WTC11 (cell line): ENCODE results near the gene ZBTB44.

Experiments used
- AFF4 ChIP-seq: sonication (generic); formaldehyde crosslinking; IDR thresholded peaks from 2 replicates; pipeline ENCODE4 v1.8.1; 2023; ENCODE audit warnings: mild to moderate bottlenecking, missing genetic modification reagents, borderline replicate concordance
- CTCF ChIP-seq: fragments of 200-600 bp; IDR thresholded peaks from 2 replicates; pipeline ENCODE4 v1.8.0; 2022; ENCODE audit warnings: antibody characterized with exemption
- FOXP4 ChIP-seq: sonication (generic); formaldehyde crosslinking; IDR thresholded peaks from 2 replicates; pipeline ENCODE4 v1.8.0; 2022; ENCODE audit warnings: mild to moderate bottlenecking, missing genetic modification reagents
- JUN ChIP-seq: sonication (generic); formaldehyde crosslinking; IDR thresholded peaks from 2 replicates; pipeline ENCODE4 v1.8.0; 2023; ENCODE audit warnings: mild to moderate bottlenecking, missing genetic modification reagents
- RELA ChIP-seq: sonication (generic); formaldehyde crosslinking; IDR thresholded peaks from 2 replicates; pipeline ENCODE4 v1.8.1; 2022; ENCODE audit warnings: missing genetic modification reagents, mild to moderate bottlenecking, borderline replicate concordance
- SMAD4 ChIP-seq: sonication (generic); formaldehyde crosslinking; IDR thresholded peaks from 2 replicates; pipeline ENCODE4 v1.8.0; 2022; ENCODE audit warnings: mild to moderate bottlenecking, missing genetic modification reagents
- TCF7 ChIP-seq: sonication (generic); formaldehyde crosslinking; IDR thresholded peaks from 2 replicates; pipeline ENCODE4 v1.8.0; 2022; ENCODE audit warnings: mild to moderate bottlenecking, low read depth, missing genetic modification reagents, moderate library complexity
- TP53 ChIP-seq: sonication (generic); formaldehyde crosslinking; IDR thresholded peaks from 2 replicates; pipeline ENCODE4 v1.8.1; 2023; ENCODE audit warnings: mild to moderate bottlenecking, missing genetic modification reagents
- ZNF121 ChIP-seq: sonication (generic); formaldehyde crosslinking; IDR thresholded peaks from 2 replicates; pipeline ENCODE4 v1.8.0; 2023; ENCODE audit warnings: missing genetic modification reagents
- TF ChIP-seq, protein P1 (sequence below): sonication (generic); formaldehyde crosslinking; IDR thresholded peaks from 2 replicates; pipeline ENCODE4 v1.8.1; 2023; ENCODE audit warnings: mild to moderate bottlenecking, missing genetic modification reagents, moderate library complexity
- TF ChIP-seq, protein P2 (sequence below): sonication (generic); formaldehyde crosslinking; IDR thresholded peaks from 2 replicates; pipeline ENCODE4 v1.8.0; 2022; ENCODE audit warnings: mild to moderate bottlenecking, missing genetic modification reagents
- TF ChIP-seq, protein P3 (sequence below): sonication (generic); formaldehyde crosslinking; IDR thresholded peaks from 2 replicates; pipeline ENCODE4 v1.8.1; 2023; ENCODE audit warnings: mild to moderate bottlenecking, missing genetic modification reagents, moderate library complexity

GRCh38 chr11:130260080-130260627 is 54.6 kb downstream of the ZBTB44 start:
- TF ChIP-seq AFF4 (CRISPR knock-in tag) (no peak), RELA (CRISPR knock-in tag) (no peak), CTCF (no peak), JUN (CRISPR knock-in tag) (no peak), TP53 (CRISPR knock-in tag) (no peak), TCF7 (CRISPR knock-in tag) (no peak), FOXP4 (CRISPR knock-in tag) (no peak), ZNF121 (no peak), SMAD4 (CRISPR knock-in tag) (no peak)
- TF ChIP-seq, protein P1, sequence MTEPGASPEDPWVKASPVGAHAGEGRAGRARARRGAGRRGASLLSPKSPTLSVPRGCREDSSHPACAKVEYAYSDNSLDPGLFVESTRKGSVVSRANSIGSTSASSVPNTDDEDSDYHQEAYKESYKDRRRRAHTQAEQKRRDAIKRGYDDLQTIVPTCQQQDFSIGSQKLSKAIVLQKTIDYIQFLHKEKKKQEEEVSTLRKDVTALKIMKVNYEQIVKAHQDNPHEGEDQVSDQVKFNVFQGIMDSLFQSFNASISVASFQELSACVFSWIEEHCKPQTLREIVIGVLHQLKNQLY: no peak
- TF ChIP-seq, protein P2, sequence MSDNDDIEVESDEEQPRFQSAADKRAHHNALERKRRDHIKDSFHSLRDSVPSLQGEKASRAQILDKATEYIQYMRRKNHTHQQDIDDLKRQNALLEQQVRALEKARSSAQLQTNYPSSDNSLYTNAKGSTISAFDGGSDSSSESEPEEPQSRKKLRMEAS (CRISPR knock-in tag): no peak
- TF ChIP-seq, protein P3, sequence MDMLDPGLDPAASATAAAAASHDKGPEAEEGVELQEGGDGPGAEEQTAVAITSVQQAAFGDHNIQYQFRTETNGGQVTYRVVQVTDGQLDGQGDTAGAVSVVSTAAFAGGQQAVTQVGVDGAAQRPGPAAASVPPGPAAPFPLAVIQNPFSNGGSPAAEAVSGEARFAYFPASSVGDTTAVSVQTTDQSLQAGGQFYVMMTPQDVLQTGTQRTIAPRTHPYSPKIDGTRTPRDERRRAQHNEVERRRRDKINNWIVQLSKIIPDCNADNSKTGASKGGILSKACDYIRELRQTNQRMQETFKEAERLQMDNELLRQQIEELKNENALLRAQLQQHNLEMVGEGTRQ (CRISPR knock-in tag): no peak
